Left kidney (tissue), 2 donors: ENCODE results near the gene HSD17B14. TPM values are rescaled to one million over a fixed set of nuclear protein-coding genes. Genes with fewer than 3 reads are reported as not detected.
A peak's percentile ranks its signal among the peaks of the same experiment; 100 is the strongest.
"Not testable (repeated sequence)": the region's sequence is repeated elsewhere in the genome, so short reads cannot be mapped to it uniquely, and the experiment has no call there.

Experiments
- DNase-seq: peaks from one replicate; pipeline ENCODE4 v3.0.0-alpha.2; 2013
- polyA plus RNA-seq: library from polyadenylated mRNA; unstranded; fragments of 120-200 nt; gene quantifications from one replicate; pipeline ENCODE4 v1.2.1, GENCODE V29; 2013; ENCODE audit not compliant: insufficient read length

The HSD17B14 gene
- polyA plus RNA-seq, 1 donor: 27.4 TPM

GRCh38 chr19:48799358-48800300 is 36.7 kb downstream of the HSD17B14 start:
- no peak for DNase-seq

DNA sequence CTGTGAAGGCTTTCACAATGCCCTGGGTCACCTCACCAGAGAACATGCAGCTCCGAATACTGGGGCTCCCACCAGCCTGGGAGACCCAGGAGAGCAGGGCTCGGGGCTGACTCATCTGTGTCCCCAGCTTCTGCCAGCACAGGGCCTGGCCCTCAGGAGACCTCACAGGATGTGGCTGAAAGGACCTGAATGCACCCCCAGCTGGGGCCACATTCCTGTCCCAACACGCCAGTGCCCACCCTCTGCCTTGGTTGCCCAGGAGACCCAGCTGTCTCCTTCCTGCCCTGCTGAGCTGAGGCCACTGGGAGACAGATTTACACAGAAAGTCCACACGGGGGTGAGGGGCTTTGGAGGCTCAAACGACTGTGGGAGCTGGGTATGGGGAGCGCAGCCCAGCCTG is 37.4 kb downstream of the HSD17B14 start:
- no peak for DNase-seq

DNA sequence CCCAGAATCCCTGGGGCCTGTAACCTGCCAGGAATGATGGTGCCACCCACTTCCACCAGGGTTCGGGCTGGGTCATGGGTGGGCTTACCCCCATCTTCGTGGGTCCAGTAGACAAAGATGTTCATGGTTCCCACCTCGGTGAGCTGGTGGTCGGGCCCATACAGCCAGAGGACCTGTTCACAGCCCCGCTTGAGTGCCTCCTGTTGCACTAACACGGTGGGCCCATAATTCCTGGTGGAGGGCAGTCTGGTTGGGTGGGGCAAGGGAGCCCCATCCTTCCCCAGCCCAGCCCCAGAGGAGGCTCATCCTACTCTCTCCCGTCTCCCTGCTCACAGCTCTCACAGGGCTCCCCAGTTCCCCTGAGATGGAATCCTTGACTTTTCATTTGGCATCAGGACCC is 39.2 kb downstream of the HSD17B14 start:
- DNase-seq: no peak

DNA sequence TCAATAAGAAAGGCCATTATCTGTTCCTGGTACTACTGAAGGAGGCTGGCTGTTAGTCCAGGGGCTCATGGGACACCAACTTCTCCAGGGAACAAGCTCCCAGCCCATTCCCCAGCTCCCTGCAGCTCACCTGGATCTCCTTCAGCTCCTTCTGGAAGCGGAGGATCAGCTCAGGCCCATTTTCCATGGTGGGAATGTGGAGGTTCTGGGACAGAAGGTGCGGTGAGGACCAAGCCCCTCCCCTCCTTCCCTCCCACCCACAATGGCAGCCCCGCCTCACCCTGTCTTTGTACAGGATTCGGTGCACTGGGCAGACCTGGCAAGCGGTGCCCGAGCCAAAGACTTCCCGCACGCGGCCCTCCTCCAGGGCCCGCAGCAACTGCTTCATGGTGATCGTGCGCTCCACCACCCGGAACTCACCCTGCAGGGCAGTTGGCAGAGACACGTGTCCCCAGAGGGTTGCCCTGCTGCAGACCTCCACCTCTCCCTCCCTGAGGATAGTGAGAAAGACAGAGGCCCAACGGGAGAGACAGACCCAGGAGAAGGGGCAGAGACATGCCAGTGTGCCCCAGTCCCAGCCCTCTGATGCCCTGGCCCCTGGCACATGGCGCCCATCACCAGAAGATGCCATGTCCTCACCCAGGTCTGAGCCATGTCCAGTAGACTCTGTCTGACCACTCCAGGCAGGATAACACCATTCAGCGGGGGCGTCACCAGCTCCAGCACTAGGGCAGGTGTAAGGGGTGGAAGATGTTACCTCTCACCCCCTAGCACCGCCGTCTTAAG is 39.8 kb downstream of the HSD17B14 start:
- DNase-seq: no peak

- DNase-seq: no peak
Measured at GRCh38 chr19:48795685-48796070, 40.6 kb downstream of the HSD17B14 start.

DNA sequence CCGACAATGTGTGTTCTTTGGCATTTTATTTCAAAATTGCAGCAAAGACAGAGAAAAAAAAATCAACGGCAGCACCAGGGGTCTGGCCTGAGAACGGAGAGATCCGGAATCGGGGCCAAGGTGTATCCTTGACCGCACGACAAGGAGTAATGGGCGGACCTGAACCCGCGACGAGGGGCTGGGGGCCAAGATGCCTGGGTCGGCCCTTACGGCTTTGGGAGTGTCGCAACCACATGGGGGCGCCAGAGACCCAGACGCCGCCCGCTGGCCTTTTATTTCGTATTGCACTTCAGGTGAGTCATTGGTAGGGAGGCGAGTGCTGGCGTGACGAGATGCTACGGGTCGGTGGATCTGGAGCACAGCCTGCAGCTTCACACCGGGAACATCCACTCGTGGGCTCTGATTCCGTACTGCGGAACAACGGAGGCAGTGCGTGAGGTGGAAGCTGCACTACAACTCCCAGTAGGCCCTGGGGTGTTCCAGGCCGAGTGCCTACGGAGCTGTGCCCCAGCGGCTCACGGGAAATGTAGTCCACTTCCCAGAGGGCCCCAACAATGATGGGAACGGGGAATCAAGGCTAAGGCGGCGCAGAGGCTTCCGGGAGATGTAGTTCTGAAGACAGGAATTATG is 41.1 kb downstream of the HSD17B14 start:
- DNase-seq: peak; percentile 93

DNA sequence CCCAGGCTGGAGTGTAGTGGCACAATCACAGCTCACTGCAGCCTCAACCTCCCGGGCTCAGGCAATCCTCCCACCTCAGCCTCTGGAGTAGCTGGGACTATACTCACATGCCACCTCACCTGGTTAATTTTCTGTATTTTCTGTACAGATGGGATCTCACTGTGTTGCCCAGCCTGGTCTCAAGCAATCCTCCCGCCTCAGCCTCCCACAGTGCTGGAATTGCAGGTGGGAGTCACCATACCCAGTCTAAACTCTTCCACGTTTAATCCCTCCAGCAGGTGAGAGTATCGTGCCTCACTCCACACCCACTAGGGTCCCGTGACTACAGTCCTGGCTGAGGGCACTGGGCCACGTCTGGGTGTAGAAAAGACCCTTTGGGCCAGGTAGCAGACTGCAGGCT is 42.0 kb downstream of the HSD17B14 start:
- no peak for DNase-seq

GRCh38 chr19:48793271-48793670 is 43.0 kb downstream of the HSD17B14 start:
- no peak for DNase-seq

- DNase-seq: not testable (repeated sequence)
Measured at GRCh38 chr19:48787331-48787730, 49.0 kb downstream of the HSD17B14 start.

- not testable (repeated sequence) for DNase-seq
Measured at GRCh38 chr19:48786422-48786821, 49.9 kb downstream of the HSD17B14 start.

DNA sequence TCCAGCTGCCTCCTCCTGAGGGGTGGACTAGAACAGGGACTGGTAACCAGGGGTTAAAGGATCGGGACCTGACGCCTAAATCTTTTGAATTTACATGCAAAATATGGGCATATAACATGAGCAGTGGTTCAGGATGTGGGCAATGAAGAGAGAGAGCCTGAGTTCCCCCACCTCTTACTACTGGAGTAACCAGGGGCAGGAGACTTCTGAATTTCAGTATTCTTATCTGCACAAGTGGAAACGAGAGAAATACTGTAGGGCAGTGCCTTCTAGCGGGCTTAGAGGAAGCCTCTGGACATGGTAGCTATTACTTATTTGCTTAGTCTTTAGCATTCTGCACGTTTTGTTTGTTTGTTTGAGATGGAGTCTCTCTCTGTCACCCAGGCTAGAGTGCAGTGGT is 51.8 kb downstream of the HSD17B14 start:
- no peak for DNase-seq

- no peak for DNase-seq
Measured at GRCh38 chr19:48780631-48781391, 55.5 kb downstream of the HSD17B14 start.

DNA sequence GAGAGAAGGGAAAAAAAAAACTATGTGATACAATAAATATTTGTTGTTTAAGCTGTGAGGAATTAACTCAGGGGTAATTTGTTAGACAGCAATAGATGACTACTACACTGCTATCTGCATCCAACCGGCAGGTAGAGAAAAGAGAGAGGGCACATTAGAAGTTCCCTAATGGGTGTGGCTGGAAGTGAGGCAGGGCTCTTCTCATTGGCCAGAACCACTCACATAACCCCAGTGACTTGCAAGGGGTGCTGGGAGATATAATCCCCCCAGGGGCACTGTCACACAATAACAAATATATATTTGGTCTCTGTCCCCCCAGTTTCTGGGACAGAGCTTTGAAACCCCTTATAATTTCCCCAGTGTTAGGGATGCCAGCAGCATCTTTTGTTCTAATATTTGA is 56.7 kb downstream of the HSD17B14 start:
- DNase-seq: no peak

GRCh38 chr19:48777720-48778119 is 58.6 kb downstream of the HSD17B14 start:
- DNase-seq: no peak

- no peak for DNase-seq
Measured at GRCh38 chr19:48777139-48777538, 59.2 kb downstream of the HSD17B14 start.

DNA sequence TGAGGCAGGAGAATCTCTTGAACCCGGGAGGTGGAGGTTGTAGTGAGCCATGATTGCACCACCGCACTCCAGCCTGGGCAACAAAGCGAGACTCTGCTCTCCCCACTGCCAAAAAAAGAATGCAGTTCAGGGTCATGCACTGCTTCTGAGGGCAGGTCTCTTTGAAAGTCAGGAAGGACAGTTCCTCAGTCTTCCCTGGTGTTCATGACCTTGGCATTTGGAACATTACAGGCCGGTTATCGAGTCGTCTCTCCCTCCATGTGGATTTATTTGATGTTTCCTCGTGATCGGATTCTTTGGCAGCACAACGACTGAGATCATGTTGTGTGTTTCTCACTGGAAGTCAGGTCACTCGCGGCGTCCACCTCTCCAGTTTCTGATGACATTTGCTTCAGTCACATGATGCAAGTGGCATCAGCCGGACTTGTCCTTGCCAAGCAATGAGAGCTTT is 63.8 kb downstream of the HSD17B14 start:
- DNase-seq: no peak

DNA sequence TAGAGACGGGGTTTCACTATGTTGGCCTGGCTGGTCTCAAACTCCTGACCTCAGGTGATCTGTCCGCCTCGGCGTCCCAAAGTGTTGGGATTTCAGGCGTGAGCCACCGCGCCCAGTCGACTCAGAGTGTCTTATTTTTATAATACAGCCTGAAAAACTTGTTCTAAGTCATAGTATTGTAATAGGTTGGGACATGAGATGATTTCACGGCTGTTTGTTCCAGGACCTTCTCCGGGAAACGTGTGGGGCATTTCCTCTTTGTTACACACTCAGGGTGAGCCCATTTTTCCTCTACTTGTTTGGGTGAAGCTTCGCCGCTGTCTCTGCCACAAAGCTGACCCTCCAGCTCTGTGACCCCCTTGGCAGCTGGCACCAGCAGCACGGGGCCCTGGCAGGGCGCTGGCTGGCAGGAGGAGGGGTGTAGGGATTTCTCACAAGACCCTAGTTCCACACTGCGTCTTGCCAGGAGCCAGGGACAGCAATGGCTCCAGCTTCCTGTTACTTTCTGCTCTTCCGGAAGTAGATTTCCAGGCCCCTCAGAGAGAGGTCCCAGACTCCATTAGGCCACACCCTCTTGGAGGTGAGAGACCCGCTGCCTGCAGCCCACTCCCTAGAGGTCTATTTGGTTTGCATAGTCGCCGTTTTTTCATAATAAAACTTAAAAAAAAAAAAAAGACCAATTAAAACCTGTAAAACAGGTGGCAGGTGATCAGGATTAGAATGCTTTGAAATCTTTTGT is 65.4 kb downstream of the HSD17B14 start:
- no peak for DNase-seq

DNA sequence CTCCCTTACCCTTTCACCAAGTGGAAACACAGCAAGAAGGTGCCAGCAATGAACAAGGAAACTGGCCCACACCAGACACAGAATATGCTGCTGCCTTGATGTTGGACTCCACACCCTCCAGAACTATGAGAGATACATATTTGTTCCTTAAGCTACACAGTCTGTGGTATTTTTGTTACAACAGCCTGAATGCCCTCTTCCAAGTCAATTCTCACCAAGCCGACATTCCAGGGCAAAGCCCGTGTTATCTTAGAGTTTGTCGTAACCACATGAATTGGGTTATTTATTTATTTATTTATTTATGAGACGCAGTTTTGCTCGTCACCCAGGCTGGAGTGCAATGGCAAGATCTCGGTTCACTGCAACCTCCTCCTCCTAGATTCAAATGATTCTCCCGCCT is 66.0 kb downstream of the HSD17B14 start:
- DNase-seq: no peak

GRCh38 chr19:48768994-48769713 is 67.1 kb downstream of the HSD17B14 start:
- no peak for DNase-seq

DNA sequence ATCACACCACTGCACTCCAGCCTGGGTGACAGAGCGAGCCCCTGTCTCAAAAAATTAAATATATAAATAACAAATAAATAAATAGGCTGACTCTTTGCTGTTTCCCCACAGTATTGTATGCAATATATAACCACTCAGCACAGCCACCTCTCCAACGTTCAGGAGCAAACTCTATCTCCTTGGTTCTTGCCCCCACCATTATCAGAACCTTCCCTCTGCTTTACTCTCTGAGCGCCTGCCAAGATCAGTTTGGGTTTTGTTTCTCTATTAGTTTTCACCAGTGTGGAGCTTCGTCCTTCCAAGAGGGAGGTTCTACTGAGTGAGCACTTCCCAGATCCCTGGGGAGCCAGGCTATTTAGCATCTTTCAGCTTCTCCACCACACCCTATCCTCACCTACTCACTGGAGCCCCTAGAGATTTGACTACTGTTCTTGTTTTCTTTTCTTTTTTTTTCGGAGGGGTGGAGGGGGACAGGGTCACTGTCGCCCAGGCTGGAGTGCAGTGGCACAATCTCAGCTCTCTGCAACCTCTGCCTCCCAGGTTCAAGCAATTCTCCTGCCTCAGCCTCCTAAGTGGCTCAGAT is 68.0 kb downstream of the HSD17B14 start:
- DNase-seq: not testable (repeated sequence)
